ENCODE data around the gene CCDC107.
"Not testable (repeated sequence)": the region's sequence is repeated elsewhere in the genome, so short reads cannot be mapped to it uniquely, and the experiment has no call there.

Gene CCDC107

DNA sequence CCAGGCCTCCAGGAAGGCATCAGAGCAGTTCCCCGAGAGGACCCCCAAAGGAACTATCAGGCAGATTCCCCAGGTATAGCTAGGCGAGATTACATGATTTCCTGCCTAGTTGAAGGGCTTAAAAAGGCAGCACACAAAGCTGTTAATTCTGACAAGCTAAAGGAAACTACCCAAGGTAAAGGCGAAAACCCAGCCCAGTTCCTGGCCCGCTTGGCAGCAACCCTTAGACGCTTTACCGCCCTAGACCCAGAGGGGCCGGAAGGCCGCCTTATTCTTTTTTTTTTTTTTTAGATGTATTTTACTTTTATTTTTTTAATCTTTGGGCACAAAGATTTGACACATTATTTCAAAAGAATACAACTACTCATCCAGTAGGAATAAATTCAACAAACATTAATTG, 19.3 kb upstream of the CCDC107 start:
- not testable (repeated sequence) for DNase-seq

DNA sequence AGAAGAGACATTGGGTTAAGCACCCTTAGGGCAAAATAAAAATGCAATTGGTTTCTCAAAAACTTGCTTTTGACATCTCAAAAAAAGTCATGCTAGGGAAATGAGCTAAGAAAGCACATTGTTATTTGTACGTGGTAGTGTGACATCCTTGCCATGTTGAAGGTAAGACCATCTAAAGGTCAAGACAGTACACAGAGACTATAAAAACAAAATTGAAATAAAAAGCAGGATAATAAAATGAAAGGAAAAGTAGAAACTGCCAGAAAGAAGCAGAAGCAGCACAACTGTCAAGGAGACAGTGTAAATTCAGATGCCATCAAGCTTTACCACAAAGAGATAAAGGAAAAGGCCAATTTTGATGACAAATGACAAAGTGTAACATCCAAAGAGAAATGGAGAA, 18.9 kb upstream of the CCDC107 start:
- DNase-seq: not testable (repeated sequence)

GRCh38 chr9:35639631-35640030, 18.5 kb upstream of the CCDC107 start:
- no peak for DNase-seq

DNA sequence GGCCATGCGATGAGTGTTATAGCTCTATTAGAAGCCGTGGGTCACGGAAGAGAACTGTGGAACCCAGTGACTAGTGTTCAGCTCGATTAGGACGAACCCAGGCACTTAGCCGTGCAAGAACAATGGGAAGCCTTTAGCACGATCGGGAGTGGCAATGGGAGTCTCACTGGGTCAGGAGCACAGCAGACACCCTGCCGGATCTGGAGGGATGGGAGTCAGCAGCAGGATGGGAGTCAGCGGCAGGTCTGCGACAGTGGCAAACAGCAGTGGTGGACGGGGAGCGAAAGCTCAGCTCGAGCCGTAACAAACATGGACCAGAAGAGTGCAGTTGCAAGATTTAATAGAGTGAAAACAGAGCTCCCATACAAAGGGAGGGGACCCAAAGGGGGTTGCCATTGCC, 17.7 kb upstream of the CCDC107 start:
- not testable (repeated sequence) for DNase-seq

DNA sequence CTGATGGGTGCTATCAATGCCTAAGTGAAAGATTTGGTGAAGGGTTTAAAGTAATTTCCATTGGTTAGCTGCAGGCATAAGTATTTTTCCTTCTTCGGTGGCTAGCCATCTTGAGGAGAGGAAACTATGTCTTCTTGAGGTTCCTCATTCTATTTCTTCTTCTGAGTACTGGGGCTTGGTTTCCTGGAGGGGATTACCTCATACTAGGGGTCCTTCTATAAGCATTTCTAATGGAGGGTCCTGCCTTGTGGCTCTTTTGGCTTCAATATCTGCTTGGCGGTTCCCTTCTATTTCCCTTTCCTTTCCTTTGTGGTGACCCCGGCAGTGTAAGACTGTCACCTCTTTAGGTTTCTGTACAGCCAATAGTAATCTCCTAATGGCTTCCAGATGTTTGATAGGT, 16.6 kb upstream of the CCDC107 start:
- DNase-seq: not testable (repeated sequence)

- no peak for DNase-seq
Observed at GRCh38 chr9:35643046-35643445, 15.0 kb upstream of the CCDC107 start.

DNA sequence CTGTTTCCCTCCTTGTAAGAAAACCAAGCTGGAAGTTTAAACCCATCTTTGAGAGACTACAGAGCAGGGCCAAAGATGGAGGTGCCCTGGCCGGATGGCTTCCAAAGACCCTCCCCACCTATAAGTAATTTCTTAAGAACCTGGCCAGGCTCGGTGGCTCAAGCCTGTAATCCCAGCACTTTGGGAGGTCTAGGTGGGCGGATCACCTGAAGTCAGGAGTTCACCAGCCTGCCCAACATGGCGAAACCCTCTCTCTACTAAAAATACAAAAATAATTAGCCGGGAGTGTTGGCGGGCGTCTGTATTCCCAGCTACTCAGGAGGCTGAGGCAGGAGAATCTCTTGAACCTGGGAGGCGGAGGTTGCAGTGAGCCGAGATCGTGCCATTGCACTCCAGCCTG, 12.4 kb upstream of the CCDC107 start:
- not testable (repeated sequence) for DNase-seq

DNA sequence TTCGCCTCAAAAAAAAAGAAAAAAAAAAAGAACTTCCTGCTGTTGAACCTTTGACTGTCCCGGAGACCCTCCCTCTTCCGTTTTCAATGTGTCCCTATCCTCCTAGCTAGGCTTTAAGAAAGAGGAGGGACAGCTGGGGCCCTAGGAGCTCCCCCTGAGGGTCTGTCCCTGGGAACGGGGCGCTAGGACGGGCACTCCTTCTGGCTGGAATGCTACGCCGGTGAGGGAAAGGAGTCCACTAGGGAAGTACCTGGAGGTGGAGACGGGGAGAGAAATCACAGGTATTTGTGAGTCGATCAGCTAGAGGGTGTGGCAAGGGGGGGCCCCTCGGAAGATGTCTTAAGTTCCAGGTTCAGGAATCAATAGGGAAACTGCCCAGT, 11.9 kb upstream of the CCDC107 start:
- no peak for DNase-seq

- peak; percentile 91 for DNase-seq
Observed at GRCh38 chr9:35646533-35647265, 11.4 kb upstream of the CCDC107 start.

GRCh38 chr9:35649431-35650340, 8.4 kb upstream of the CCDC107 start:
- peak; percentile 43 for DNase-seq

- DNase-seq: no peak
Observed at GRCh38 chr9:35650341-35651158, 7.5 kb upstream of the CCDC107 start, which contains the start of gene SIT1. SIT1 (minus strand) TSS chr9:35650931; CDS start chr9:35650853, 78 bp downstream.

- DNase-seq: no peak
Observed at GRCh38 chr9:35651956-35652828, 5.9 kb upstream of the CCDC107 start.

DNA sequence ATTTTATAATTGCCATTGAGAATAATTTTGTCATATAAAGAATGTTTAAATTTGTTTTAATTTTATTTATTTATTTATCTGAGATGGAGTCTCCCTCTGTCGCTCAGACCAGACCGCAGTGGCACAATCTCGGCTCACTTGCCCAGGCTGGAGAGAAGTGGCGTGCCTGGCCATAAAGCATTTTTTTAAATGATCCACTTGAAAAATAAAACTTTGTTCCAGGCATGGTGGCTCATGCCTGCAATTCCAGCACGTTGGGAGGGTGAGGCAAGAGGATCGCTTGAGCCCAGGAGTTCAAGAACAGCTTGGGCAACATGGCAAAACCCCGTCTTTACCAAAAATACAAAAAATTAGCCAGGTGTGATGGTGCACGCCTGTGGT, 5.3 kb upstream of the CCDC107 start:
- DNase-seq: no peak

- no peak for DNase-seq
Observed at GRCh38 chr9:35653611-35654010, 4.5 kb upstream of the CCDC107 start.

DNA sequence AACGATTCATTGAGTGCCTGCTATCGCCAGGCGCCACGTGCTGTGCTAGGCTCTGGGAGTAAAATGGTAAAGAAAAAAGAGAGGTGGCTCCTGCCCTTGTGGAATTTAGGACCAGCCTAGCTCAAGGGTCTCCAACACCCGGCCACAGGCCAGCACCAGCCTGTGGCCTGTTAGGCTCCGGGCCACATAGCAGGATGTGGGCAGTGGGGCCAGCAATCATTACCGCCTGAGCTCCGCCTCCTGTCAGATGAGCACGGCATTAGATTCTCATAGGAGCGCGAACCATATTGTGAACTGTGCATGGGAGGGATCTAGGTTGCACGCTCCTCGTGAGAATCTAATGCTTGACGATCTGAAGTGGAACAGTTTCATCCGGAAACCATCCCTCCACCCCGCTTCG, 1.7 kb upstream of the CCDC107 start:
- no peak for DNase-seq

DNA sequence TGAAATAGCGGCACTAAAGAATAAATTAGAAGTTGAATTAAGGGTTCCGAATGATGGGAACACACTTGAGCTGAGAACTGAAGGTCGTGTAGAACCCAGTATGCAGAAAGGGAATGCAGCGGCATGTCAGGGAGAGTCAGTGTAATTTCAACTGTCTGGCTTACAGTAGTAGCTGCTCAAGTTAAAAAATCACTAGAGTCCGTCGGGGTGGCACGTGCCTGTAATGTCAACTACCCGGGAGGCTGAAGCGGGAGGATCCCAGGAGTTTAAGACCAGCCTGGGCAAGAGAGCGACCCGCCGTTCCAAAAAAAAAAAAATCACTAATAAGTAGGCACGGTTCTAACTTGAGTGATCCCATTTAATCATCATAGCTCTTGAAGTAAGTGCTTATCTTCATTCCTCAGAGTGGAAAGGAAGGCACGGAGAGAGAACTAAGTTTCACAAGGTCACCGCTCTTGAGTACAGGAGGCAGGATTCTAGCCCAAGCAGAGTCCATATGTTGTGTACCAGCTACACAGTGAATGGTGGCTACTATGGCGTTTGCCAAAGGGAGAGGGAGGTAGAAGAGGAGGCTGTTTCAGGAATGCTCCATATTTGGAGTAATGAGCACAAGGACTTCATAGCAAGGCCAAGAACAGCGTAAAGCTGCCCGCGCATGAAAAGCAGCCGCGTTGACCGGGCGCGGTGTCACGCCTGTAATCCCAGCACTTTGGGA, 1.1 kb upstream of the CCDC107 start:
- no peak for DNase-seq

GRCh38 chr9:35657546-35658136, 451 bp upstream of the CCDC107 start, which contains the start of gene RMRP:
RMRP (minus strand) TSS chr9:35658019.
- DNase-seq: peak; percentile 94

DNA sequence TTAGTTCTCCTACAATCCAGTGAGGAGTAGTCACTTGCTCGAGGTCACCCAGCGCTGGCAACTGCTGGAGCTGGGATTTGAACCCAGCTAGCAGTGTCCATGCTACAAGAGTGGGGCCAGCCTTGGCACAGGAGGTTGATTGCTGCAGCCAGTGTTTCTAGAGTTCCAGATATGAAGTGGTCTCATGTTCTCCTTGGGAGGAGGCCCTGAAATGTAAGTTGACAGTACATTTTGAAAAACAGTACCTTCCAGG, 802 bp downstream of the CCDC107 start:
- no peak for DNase-seq

GRCh38 chr9:35659340-35659739, 1.2 kb downstream of the CCDC107 start:
- DNase-seq: no peak

DNA sequence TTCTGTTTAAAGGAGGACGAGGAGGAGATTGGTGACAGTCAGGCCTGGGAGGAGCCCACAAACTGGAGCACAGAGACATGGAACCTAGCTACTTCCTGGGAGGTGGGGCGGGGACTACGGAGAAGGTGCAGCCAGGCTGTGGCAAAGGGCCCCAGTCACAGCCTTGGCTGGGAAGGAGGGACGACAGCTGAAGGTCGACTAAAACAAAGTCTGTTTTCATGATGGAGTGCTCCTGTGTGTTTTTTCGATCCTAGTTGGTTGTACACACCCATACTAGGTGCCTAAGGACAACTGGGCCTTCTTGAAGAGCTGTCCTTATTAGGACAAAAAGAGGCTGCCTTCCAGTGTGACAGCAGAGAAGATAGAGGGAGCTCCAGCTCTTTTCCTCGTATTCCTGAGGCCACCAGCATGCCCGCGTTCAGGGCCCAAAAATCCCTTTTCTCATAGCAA, 2.9 kb downstream of the CCDC107 start:
- DNase-seq: no peak

DNA sequence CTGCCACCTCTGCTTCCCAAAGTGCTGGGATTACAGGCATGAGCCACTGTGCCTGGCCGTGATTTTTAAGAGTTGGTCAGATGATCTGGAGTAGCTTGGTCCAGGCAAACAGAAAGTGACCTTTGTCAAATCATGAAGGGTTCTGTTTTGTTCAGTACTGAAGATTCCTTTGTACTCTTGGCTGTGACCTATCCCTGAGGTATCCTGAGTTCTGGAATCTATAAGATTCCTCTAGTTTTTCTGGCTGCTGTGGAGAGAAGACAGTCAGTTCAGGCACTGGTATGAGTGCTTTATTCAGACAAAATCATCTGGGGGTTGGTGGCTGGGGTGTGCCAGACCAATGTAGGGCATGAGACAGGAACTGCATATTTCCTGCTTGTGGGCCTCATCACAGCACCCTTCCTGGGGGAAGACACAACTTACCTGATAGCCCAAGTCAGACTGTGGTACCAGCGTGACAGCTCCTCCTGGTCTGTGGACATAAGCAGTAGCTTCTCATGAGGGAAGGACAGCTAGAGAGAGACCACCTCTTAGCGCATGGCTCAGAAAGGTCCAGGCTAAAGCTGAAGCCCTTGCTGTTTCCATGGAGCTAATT, 3.8 kb downstream of the CCDC107 start:
- no peak for DNase-seq

All from stimulated activated CD4-positive, alpha-beta T cell treated with anti-CD3 and anti-CD28 coated beads, Interleukin-12 subunit alpha, Interleukin-12 subunit beta, amount 100 ng/mL, for 4 hours (primary cell).